ENCODE results near the gene ESD.

The ESD gene

GRCh38 chr13:46738766-46739165 lies 58.2 kb downstream of the ESD start:
- FAIRE-seq (no peak), DNase-seq (ENCODE audit: insufficient read length, low spot score) (no peak)
- TF ChIP-seq POLR2A (IDR thresholded peaks at IDR 0.05; ENCODE audit: low read depth, low read length) (no peak), POLR2AphosphoS5 (IDR thresholded peaks at IDR 0.05; ENCODE audit: low read depth, low read length) (no peak), PAX5 (IDR thresholded peaks at IDR 0.05; ENCODE audit: insufficient read depth, low read length, severe bottlenecking) (no peak), TAF1 (IDR thresholded peaks at IDR 0.05; ENCODE audit: low read depth, low read length) (no peak), POU2F2 (IDR thresholded peaks at IDR 0.05; ENCODE audit: low read depth, low read length) (no peak), SPI1 (IDR thresholded peaks at IDR 0.05; ENCODE audit: low read depth, low read length) (no peak)

- TF ChIP-seq SPI1 (IDR thresholded peaks at IDR 0.05; ENCODE audit: low read depth, low read length) (no peak), POLR2AphosphoS5 (IDR thresholded peaks at IDR 0.05; ENCODE audit: low read depth, low read length) (no peak), POU2F2 (IDR thresholded peaks at IDR 0.05; ENCODE audit: low read depth, low read length) (no peak)
- FAIRE-seq = no peak
These were observed 58.9 kb downstream of the ESD start for GRCh38 chr13:46738055-46738454.

GRCh38 chr13:46736541-46737310 lies 60.2 kb downstream of the ESD start:
- DNase-seq (ENCODE audit: insufficient read length, low spot score) = no peak
- TF ChIP-seq POU2F2 (IDR thresholded peaks at IDR 0.05; ENCODE audit: low read depth, low read length) (no peak), SPI1 (IDR thresholded peaks at IDR 0.05; ENCODE audit: low read depth, low read length) (no peak), TAF1 (IDR thresholded peaks at IDR 0.05; ENCODE audit: low read depth, low read length) (no peak), POLR2A (IDR thresholded peaks at IDR 0.05; ENCODE audit: low read depth, low read length) (no peak), POLR2AphosphoS5 (IDR thresholded peaks at IDR 0.05; ENCODE audit: low read depth, low read length) (no peak), PAX5 (IDR thresholded peaks at IDR 0.05; ENCODE audit: insufficient read depth, low read length, severe bottlenecking) (no peak)
- FAIRE-seq = no peak

More at GRCh38 chr13:46738055-46738454, 58.9 kb downstream of the ESD start:
- no peak for DNase-seq (ENCODE audit: insufficient read length, low spot score)

- no peak for FAIRE-seq
- DNase-seq (ENCODE audit: insufficient read length, low spot score) = no peak
- TF ChIP-seq POLR2A (IDR thresholded peaks at IDR 0.05; ENCODE audit: low read depth, low read length) = no peak
- TF ChIP-seq PAX5 (IDR thresholded peaks at IDR 0.05; ENCODE audit: insufficient read depth, low read length, severe bottlenecking) = no peak
- no peak for TF ChIP-seq POLR2AphosphoS5 (IDR thresholded peaks at IDR 0.05; ENCODE audit: low read depth, low read length)
- no peak for TF ChIP-seq SPI1 (IDR thresholded peaks at IDR 0.05; ENCODE audit: low read depth, low read length)
- TF ChIP-seq POU2F2 (IDR thresholded peaks at IDR 0.05; ENCODE audit: low read depth, low read length) = no peak
- TF ChIP-seq TAF1 (IDR thresholded peaks at IDR 0.05; ENCODE audit: low read depth, low read length) = no peak
These were observed 61.5 kb downstream of the ESD start for GRCh38 chr13:46735425-46735824.

GRCh38 chr13:46731535-46731934 lies 65.4 kb downstream of the ESD start:
- DNase-seq (ENCODE audit: insufficient read length, low spot score) (no peak), FAIRE-seq (no peak)
- no peak for TF ChIP-seq PAX5 (IDR thresholded peaks at IDR 0.05; ENCODE audit: insufficient read depth, low read length, severe bottlenecking)
- no peak for TF ChIP-seq POLR2AphosphoS5 (IDR thresholded peaks at IDR 0.05; ENCODE audit: low read depth, low read length)
- no peak for TF ChIP-seq POU2F2 (IDR thresholded peaks at IDR 0.05; ENCODE audit: low read depth, low read length)
- TF ChIP-seq TAF1 (IDR thresholded peaks at IDR 0.05; ENCODE audit: low read depth, low read length) = no peak
- no peak for TF ChIP-seq POLR2A (IDR thresholded peaks at IDR 0.05; ENCODE audit: low read depth, low read length)
- TF ChIP-seq SPI1 (IDR thresholded peaks at IDR 0.05; ENCODE audit: low read depth, low read length) = no peak

- DNase-seq (ENCODE audit: insufficient read length, low spot score) (no peak), FAIRE-seq (peak; percentile 76)
- TF ChIP-seq POLR2A (IDR thresholded peaks at IDR 0.05; ENCODE audit: low read depth, low read length) (no peak), PAX5 (IDR thresholded peaks at IDR 0.05; ENCODE audit: insufficient read depth, low read length, severe bottlenecking) (no peak), POU2F2 (IDR thresholded peaks at IDR 0.05; ENCODE audit: low read depth, low read length) (no peak), SPI1 (IDR thresholded peaks at IDR 0.05; ENCODE audit: low read depth, low read length) (no peak), POLR2AphosphoS5 (IDR thresholded peaks at IDR 0.05; ENCODE audit: low read depth, low read length) (no peak)
These were observed 68.2 kb downstream of the ESD start for GRCh38 chr13:46728777-46729176.

GRCh38 chr13:46726347-46726746 lies 70.6 kb downstream of the ESD start:
- DNase-seq (ENCODE audit: insufficient read length, low spot score) (no peak), FAIRE-seq (no peak)
- TF ChIP-seq POLR2AphosphoS5 (IDR thresholded peaks at IDR 0.05; ENCODE audit: low read depth, low read length) (peak; percentile 37; the same call in 1 of the 2 replicates), SPI1 (IDR thresholded peaks at IDR 0.05; ENCODE audit: low read depth, low read length) (no peak)
